ENCODE measurements around the gene HOXD8.
A peak's percentile ranks its signal among the peaks of the same experiment; 100 is the strongest.

HOXD8 gene

DNA sequence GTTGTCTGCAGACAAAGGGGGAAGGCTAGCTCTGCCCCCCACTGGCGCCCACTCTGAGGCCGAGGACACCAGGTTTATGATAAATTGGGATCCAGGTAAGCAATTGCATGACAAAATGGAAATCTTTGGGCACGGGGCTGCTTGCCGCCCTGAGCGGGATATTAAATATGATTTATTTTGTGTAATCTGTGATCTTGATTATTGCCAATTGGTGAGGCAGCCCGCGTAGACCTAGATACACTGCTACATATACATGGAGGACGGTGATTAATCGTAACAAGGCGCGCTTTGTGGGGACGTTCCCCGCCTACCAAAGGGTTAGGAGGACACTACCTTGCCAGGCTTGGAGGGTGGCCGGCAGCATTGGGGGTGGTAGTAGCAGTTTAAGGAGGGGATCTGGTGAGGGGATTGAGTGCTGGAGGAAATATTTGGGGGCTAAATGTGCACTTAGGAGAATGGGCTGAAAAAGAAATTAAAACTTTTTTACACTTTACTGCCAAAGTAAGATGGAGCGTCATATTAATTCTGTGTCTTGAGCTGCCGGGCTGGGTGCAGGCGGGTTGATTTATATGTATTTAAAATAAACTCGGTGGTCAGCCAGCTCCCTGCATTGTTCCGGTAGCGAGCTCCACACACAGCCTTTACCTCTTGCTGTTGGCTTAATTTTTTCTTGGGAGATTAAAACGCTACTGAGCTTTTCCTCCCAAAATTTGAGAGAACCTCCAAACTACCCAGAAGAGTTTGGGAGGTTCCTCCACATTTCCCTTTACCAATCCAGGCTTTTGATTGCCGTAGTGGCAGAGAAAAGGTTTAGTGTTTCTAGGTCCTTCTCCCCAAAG is 31.7 kb downstream of the HOXD8 start:
- DNase-seq = no peak

DNA sequence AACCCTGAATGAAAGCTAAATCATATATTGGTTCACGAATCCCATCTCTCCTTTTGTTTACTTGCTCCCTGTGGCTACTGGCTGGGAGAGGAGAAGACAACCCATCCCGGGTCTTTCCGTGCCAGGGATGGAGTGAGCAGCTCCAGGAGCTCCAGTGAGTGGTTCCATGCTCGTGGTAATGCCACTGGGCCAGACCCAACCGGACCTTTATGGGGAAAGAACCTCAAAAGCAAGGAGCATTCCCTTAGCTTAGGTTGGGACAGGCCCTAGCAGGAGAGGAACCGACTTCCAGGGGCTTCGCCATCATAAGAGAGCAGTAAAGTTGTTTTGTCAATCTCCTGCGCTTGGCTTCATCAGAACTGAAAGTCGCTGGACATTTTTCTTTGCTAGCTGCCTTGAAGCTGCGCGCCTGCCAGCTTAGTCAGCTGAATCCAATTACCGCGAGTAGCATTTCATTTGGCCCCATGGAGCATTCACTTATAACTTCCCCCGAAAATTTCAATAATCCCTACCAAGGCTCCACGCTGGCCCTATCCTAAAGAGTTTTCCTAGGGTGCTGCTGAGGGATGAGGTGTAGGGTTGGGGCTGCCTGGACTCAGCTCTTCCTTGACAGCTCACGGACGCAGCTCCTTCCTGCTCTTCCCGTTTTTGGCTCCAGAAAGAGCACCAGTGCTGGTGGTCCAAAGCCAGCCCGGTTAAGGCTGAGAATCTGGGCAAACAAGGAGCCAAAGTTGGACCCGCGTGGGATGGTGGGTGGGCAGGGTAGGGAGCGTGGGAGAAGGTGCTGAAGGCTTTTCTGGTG is 32.5 kb downstream of the HOXD8 start:
- peak; percentile 68 for DNase-seq

DNA sequence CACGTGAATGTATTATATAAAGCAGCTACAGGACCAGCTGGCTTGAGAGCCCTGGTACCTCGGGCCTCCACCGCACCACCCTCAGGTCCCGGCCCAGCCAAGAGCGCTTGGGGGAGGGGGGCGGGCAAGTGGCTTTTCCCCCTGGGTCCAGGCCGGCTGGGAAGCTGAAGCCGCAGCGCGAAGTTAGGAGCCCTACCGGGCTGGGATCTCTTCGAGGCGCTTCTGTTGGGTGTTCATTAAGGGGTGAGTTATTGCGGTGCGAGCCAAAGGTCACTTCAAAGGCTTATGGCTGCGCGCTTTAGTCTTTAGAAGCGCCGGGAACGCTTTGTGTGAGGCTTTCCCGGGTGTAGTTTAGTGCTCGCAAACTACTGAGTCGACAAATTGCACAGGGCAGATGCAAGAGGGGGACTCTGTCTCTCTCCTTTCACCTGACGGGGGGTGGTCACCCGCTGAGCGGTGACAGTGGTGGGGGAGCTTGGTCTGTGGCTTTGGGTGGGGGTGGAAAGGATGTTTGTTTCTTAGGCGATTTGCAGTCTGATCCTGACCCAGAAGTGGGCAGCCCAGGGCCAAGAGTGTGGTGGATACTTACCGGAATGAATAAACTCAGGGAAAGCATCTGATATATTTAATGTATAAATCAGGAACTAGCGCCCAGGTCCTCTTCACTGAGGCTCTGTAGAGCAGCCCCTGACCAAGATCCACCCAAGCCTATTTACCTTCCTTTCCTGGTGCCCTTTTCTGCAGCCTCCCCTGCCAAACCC is 33.6 kb downstream of the HOXD8 start:
- DNase-seq = no peak

DNA sequence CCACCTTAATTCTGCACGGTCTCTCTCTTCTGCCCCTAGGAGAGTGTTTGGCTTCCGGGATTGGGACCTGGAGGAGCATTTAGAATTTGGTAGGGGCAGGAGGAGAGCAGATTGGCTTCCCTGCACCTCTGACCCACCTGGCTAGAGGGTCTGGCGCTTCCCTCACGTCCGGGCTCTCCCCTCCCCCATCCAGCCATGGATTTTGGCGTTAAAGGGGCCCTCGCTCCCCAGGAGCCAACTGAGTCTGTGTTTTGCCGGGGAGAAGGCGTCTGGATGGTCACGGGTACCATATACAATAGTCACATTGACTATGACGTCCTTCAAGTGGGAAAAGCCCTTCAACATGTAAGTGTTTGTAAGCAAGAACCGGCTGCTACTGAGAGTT is 34.2 kb downstream of the HOXD8 start:
- no peak for DNase-seq

DNA sequence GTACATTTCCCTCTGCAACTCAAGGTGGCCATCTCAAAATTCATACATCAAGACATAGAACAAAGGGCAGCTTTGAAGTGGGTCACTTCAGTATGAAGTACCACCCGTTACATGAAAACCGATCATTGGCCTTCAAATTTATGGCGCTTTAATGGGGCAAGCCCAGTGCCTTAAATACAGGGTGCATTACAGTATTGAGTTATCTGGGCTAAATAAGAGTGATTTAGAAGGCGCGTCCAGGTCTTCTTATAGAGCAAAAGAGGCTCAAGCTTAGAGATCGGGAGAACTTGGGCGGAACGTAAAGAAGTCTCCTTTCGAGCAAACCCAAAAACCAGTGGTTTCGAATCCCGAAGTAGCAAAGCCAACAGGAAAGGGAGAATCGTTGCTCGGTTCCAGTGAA is 34.7 kb downstream of the HOXD8 start:
- no peak for DNase-seq

DNA sequence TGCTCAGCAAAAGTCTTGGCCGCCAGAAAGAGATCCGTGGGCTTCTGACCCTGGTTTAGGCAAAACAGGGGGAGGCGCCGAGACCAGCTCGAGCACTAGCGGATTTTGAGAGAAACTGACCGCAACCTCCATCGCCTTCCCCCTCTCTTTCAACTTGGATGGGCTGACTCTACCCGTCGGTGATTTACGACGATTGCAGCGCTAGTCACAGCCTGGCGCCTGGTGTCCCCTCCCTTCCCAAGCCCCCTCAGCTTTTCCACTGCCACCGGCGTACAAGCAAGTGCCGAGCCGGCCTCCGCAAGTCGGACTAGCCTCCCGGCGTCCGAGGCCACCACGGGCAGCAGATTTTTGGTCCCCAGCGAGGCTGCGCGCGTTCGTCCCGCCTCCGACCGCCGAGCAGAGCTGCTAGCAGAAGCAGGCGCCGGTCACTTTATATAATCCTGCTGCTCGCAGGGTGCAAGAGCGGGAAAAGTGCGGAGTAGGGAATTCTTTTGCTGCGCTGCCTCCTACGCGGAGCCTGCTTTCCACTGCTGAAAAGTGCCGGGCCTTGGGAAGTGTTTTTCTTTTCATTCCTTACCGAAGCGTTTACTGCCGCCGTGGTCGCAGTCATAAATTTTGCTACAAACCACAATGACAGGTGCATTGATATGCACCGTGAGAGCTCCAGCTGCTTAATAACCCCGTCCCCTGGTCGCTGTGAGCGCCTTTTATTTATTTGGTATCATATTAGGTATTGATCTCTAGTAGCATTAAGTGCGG is 35.3 kb downstream of the HOXD8 start:
- DNase-seq = no peak

DNA sequence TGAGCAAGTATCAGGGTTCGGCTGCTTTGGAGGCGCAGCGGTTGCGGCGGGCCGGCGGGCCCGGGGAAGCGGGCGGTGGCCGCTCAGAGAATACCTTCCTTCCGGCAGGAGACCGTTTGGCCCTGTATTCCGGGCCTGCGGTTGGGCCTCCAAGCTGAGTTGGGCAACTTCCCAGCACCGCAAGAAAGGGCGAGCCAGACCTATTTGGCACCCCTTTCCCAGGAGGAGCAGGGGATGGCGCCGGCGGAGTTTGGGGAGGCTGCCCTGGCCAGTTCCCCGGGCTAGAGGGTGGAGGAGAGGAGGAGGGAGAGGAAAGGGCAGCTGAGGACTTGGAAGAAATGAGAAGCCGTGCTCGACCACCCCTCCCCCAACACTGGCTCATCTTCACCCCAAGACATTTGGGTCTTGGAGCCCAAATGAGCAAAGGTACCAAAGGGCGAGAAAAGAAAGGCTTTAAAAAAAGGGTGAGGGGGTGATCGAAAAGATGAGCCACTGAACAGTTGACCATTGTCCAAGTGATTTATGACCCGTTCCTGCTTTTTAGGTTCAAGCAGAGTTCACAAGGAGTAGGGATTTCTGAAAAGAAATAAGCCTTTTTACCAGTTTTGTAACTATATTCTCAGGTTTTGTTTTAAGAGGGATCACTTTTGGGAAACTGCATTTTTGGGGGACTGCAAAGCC is 36.0 kb downstream of the HOXD8 start:
- DNase-seq = no peak

DNA sequence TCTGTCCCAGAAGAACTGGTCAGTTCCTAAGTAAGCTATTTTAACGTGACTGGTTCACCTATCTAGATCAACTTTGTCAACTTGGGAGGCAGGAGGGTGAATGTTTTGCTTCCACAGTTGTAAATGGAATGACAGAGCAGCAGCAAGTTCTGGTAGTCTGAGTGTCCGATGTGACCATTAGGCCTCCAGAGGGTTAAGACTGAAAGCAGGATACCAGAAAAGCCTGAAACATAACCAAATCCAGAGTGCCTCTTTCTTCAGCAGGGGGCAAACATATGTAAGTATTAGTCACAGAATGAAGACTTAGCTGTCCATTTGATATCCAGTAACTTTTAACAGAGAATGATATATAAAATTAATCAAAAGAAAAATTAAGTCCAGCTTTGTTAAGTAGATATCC is 36.8 kb downstream of the HOXD8 start:
- no peak for DNase-seq

DNA sequence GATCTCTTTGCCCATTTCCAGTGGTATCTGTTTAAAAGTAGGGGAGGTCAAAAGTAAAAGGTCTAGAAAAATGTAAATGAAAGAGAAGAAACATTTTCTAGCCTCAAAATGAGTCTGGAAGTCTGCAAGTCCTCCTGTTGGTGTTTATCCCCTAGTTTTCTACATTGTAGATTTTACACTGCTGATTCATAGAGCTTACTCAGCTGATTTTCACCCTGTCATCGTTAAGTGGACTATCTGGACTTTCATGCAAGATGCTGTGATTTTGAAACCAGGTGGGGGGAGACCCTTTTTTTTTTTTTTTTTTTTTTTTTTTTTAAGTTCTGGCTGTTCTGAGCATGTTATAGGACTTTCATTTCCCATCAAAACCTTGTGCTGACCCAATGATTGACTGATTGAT is 37.9 kb downstream of the HOXD8 start:
- DNase-seq = no peak

DNA sequence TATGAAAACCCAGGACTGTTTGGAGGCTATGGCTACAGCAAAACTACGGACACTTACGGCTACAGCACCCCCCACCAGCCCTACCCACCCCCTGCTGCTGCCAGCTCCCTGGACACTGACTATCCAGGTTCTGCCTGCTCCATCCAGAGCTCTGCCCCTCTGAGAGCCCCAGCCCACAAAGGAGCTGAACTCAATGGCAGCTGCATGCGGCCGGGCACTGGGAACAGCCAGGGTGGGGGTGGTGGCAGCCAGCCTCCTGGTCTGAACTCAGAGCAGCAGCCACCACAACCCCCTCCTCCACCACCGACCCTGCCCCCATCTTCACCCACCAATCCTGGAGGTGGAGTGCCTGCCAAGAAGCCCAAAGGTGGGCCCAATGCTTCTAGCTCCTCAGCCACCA is 39.7 kb downstream of the HOXD8 start:
- no peak for DNase-seq

DNA sequence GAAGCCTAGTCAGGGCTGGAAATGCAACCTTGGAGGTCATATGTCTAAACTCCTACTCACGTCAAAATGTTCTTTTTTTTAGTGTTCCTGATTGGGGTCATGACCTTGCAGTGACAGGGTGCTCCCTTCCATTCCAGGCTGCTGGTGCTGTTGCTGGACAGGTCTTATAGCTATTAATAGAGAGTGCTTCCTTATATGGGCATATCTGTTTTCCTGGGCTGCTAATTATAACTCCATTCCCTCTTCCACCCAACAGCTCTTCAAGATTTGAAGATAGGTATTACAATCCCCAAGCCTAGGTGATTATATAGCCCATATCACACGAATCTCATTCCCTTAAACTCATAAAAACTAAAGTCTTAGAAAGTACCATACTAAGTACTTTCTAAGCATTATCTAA is 40.2 kb downstream of the HOXD8 start:
- DNase-seq = no peak

DNA sequence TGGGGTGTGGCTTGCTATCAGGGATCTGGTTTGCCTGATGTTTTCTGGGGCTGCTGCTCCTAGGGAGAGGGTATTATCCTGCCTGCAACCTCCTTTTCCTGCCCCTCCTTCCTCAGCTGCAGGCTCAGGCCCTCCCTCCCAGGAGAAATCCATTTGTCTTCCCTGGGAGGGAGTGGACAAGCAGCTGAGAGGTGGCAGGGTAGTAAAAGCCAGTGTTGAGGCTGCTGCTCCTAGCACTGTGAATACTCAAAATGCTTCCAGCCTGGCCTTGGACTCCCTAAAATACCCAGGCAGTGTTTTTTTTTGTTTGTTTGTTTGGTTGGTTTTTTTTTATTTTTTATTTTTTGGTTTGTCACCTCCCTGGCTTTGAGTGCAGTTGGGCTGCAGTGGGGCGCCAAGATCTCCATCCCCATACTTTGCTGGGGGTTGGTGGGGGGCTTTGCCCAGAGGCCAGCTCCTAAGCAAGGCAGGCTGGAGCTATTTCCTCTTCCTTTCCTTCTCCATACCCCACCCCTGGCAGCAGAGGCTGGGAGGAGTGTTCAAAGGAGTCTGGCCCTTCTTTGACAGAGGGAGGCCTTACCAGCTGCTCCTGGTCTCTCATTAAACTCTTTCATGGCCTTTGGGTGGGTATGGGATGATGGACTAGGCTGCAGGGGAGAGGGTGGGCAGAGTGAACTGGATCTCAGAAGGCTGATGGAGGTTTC is 41.2 kb downstream of the HOXD8 start:
- no peak for DNase-seq

DNA sequence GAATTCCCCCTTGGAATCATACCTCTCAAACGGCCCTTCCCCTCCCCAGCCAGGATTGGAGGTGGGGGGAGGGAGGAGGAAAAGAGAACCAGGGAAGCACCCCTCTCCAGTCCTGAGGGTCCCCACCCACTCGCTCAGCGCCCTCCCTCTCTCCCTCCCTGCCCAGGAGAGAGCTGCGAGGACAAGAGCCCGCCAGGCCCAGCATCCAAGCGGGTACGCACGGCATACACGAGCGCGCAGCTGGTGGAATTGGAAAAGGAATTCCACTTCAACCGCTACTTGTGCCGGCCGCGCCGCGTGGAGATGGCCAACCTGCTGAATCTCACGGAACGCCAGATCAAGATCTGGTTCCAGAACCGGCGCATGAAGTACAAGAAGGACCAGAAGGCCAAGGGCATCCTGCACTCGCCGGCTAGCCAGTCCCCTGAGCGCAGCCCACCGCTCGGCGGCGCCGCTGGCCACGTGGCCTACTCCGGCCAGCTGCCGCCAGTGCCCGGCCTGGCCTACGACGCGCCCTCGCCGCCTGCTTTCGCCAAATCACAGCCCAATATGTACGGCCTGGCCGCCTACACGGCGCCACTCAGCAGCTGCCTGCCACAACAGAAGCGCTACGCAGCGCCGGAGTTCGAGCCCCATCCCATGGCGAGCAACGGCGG is 42.0 kb downstream of the HOXD8 start:
- DNase-seq = no peak

DNA sequence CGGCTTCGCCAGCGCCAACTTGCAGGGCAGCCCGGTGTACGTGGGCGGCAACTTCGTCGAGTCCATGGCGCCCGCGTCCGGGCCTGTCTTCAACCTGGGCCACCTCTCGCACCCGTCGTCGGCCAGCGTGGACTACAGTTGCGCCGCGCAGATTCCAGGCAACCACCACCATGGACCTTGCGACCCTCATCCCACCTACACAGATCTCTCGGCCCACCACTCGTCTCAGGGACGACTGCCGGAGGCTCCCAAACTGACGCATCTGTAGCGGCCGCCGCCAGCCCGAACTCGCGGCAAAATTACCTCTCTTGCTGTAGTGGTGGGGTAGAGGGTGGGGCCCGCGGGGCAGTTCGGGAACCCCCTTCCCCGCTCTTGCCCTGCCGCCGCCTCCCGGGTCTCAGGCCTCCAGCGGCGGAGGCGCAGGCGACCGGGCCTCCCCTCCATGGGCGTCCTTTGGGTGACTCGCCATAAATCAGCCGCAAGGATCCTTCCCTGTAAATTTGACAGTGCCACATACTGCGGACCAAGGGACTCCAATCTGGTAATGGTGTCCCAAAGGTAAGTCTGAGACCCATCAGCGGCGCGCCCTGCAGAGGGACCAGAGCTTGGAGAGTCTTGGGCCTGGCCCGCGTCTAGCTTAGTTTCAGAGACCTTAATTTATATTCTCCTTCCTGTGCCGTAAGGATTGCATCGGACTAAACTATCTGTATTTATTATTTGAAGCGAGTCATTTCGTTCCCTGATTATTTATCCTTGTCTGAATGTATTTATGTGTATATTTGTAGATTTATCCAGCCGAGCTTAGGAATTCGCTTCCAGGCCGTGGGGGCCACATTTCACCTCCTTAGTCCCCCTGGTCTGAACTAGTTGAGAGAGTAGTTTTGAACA is 42.7 kb downstream of the HOXD8 start:
- no peak for DNase-seq

DNA sequence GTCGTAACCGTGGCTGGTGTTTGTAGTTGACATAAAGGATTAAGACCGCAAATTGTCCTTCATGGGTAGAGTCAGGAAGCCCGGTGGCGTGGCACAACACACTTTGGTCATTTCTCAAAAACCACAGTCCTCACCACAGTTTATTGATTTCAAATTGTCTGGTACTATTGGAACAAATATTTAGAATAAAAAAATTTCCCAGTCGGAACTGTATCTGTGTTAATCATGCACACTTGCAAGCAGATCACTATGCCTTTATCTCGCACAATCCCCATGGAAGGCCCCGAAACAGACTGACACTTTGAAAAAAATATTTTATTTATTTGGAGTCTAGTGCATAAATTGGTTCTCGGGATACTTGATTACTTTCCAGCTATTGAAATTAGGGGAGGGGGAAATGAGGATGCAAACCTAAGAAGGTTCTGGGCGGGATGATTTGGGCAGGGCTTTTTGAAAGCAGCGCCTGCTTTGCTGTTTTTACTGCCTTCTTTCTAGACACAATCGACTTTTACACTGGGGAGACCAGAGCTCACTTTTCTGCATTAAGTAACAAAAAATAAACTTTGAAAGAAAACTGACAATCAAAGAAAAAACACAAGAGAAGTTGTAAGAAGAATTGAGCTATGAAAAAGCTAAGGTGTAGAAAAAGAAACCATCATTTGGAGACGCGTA is 43.5 kb downstream of the HOXD8 start:
- DNase-seq = no peak

DNA sequence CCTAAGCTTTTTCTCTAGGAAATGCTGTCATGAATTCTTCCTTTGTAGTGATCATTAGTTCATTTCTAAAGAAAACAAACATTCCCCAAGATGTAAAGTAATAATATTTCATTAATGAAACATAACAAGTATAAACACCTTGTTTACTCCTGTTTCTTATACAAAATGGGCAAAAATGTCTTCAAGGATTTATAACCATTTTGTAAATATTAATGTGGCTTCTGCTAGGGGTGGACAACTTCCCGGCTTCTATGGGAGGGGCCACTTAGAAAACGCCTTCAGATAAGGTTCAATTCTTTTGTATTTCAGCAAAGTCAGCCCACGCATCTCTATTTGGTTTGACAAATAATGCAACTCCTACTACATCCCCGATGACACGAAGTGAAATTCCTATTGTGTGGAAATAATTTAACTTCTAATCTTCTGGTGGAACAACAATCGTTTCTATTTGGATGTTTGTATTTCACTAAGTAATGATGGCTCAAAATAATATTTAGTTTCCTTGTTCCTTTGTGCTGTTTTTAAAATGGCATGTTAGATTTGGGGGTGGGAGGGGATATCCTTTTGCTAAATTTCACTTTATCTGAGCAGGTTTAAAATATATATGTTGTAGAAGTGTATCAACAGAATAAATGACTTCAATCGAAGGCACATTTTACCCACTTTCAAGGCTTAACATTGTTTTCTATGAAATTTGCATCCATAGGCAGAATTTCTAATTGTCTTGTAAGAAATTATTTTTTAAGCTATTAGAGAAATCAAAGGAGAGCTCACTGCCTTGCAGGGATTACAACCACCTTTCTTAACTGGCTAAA is 44.3 kb downstream of the HOXD8 start:
- DNase-seq = no peak

DNA sequence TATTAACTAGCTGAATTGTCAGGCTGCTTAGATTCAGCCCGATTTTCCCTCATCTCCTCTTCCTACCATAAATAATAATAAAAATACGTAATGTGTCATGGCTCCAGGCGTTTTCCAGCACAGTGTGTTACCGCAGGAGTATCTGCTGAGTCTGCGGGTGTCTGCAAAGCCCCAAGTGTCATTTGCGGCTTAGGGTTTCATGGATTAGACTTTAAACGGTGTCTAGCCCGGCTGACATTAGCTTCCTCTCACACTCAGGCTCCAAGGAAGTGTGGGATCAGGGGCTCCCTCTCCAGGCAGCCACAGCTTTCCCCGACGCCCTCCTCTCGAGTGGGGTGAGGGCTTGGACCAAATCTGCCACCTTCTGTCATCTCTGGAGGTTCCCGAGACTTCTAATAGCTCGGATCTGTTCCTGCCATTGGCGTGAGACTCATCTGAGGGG is 44.9 kb downstream of the HOXD8 start:
- DNase-seq = no peak

All from EL (cell line).